Measurements from ENCODE around the gene BIRC7. TPM values are rescaled to one million over a fixed set of nuclear protein-coding genes. Genes with fewer than 3 reads are reported as not detected.
"Not testable (repeated sequence)": the region's sequence is repeated elsewhere in the genome, so short reads cannot be mapped to it uniquely, and the experiment has no call there.

The BIRC7 gene
- total RNA-seq, 1 donor from 2014 or later = 1.2 TPM

GRCh38 chr20:63251350-63251749, 15.6 kb downstream of the BIRC7 start:
- peak; percentile 56 for TF ChIP-seq CTCF (conservative IDR thresholded peaks at IDR 0.05)
- not testable (repeated sequence) for H3K27ac Mint-ChIP-seq; H3K9me3 Mint-ChIP-seq; DNase-seq (ENCODE audit: extremely low spot score, unreplicated experiment); H3K36me3 Mint-ChIP-seq
- peaks cover 18% of the 10 kb centered on the region for H3K4me1 Mint-ChIP-seq (ENCODE audit: unreplicated experiment)
- H3K4me3 Mint-ChIP-seq = peak overlapping the region; percentile 54
- H3K27me3 Mint-ChIP-seq = peaks cover 35% of the 10 kb centered on the region

GRCh38 chr20:63252284-63252711, 16.6 kb downstream of the BIRC7 start:
- Mint-ChIP-seq H3K27me3 (peaks cover 39% of the 10 kb centered on the region), H3K4me3 (no peak overlapping the region), H3K27ac (no peak overlapping the region), H3K36me3 (no peaks in the 10 kb centered on the region), H3K9me3 (no peaks in the 10 kb centered on the region), H3K4me1 (ENCODE audit: unreplicated experiment) (peaks cover 26% of the 10 kb centered on the region)
- DNase-seq (ENCODE audit: extremely low spot score, unreplicated experiment) = no peak
- TF ChIP-seq CTCF (conservative IDR thresholded peaks at IDR 0.05) = no peak

- peak overlapping the region; percentile 61 for H3K27ac Mint-ChIP-seq
- H3K36me3 Mint-ChIP-seq = no peaks in the 10 kb centered on the region
- peak overlapping the region; percentile 80 for H3K4me3 Mint-ChIP-seq
- peaks cover 39% of the 10 kb centered on the region for H3K27me3 Mint-ChIP-seq
- H3K4me1 Mint-ChIP-seq (ENCODE audit: unreplicated experiment) = peaks cover 26% of the 10 kb centered on the region
- no peaks in the 10 kb centered on the region for H3K9me3 Mint-ChIP-seq
- DNase-seq (ENCODE audit: extremely low spot score, unreplicated experiment) = no peak
- no peak for TF ChIP-seq CTCF (conservative IDR thresholded peaks at IDR 0.05)
These were observed 17.3 kb downstream of the BIRC7 start for GRCh38 chr20:63253065-63253437.

GRCh38 chr20:63253438-63254231, 17.9 kb downstream of the BIRC7 start:
- Mint-ChIP-seq H3K36me3 (no peaks in the 10 kb centered on the region), H3K4me3 (peak overlapping the region; percentile 80), H3K9me3 (no peaks in the 10 kb centered on the region), H3K27ac (no peak overlapping the region), H3K27me3 (peaks cover 39% of the 10 kb centered on the region), H3K4me1 (ENCODE audit: unreplicated experiment) (peaks cover 26% of the 10 kb centered on the region)
- DNase-seq (ENCODE audit: extremely low spot score, unreplicated experiment) = no peak
- TF ChIP-seq CTCF (conservative IDR thresholded peaks at IDR 0.05) = no peak

- peak within 1 kb of the TSS; percentile 46 for H3K27ac Mint-ChIP-seq
- no peak for DNase-seq (ENCODE audit: extremely low spot score, unreplicated experiment)
- no peak for TF ChIP-seq CTCF (conservative IDR thresholded peaks at IDR 0.05)
- H3K36me3 Mint-ChIP-seq = no peaks in the 10 kb centered on the region
- H3K9me3 Mint-ChIP-seq = no peaks in the 10 kb centered on the region
- H3K4me3 Mint-ChIP-seq = peak within 1 kb of the TSS; percentile 84
- peaks cover 39% of the 10 kb centered on the region for H3K27me3 Mint-ChIP-seq
- H3K4me1 Mint-ChIP-seq (ENCODE audit: unreplicated experiment) = peaks cover 26% of the 10 kb centered on the region
These were observed 18.5 kb downstream of the BIRC7 start, which contains the start of gene NKAIN4 for GRCh38 chr20:63254232-63254605. Gene NKAIN4, minus strand, starts transcription at chr20:63254463. Its CDS starts 13 bp downstream, at chr20:63254450.
